Measurements from ENCODE around the gene ITGBL1. TPM values are rescaled to one million over a fixed set of nuclear protein-coding genes. Genes with fewer than 3 reads are reported as not detected.

The ITGBL1 gene
- total RNA-seq, 3 donors from 2014 or later: 0.06 to 2.3 (median 1.1) TPM

GRCh38 chr13:101567841-101568240, 115.4 kb downstream of the ITGBL1 start:
- Histone ChIP-seq H3K4me3 (no peak overlapping the region), H3K9me3 (no peaks in the 10 kb centered on the region), H3K36me3 (ENCODE audit: low read depth) (no peaks in the 10 kb centered on the region), H3K4me1 (ENCODE audit: low read depth) (no peaks in the 10 kb centered on the region)
- TF ChIP-seq CTCF (IDR thresholded peaks at IDR 0.05): no peak
- ATAC-seq: no peak
- intact Hi-C loops (cut with DNase I, micrococcal nuclease): no loop called here
- DNase-seq: no peak

- intact Hi-C loops (cut with DNase I, micrococcal nuclease): no loop called here
Measured at GRCh38 chr13:101569807-101570206, 117.3 kb downstream of the ITGBL1 start.

GRCh38 chr13:101570410-101570809, 117.9 kb downstream of the ITGBL1 start:
- ATAC-seq: no peak

More at GRCh38 chr13:101569807-101570206, 117.3 kb downstream of the ITGBL1 start:
- Histone ChIP-seq H3K4me1 (ENCODE audit: low read depth) (no peaks in the 10 kb centered on the region), H3K36me3 (ENCODE audit: low read depth) (no peaks in the 10 kb centered on the region), H3K9me3 (no peaks in the 10 kb centered on the region), H3K4me3 (no peak overlapping the region)
- no peak for ATAC-seq
- TF ChIP-seq CTCF (IDR thresholded peaks at IDR 0.05): no peak
- DNase-seq: no peak

GRCh38 chr13:101572456-101572855, 120.0 kb downstream of the ITGBL1 start:
- TF ChIP-seq CTCF (IDR thresholded peaks at IDR 0.05): no peak
- no peaks in the 10 kb centered on the region for H3K9me3 ChIP-seq
- H3K4me1 ChIP-seq (ENCODE audit: low read depth): no peaks in the 10 kb centered on the region
- DNase-seq (no peak), ATAC-seq (no peak)
- no peak overlapping the region for H3K4me3 ChIP-seq
- H3K36me3 ChIP-seq (ENCODE audit: low read depth): no peaks in the 10 kb centered on the region
- intact Hi-C loops (cut with DNase I, micrococcal nuclease): no loop called here

More at GRCh38 chr13:101570410-101570809, 117.9 kb downstream of the ITGBL1 start:
- DNase-seq: no peak
- Histone ChIP-seq H3K4me1 (ENCODE audit: low read depth) (no peaks in the 10 kb centered on the region), H3K36me3 (ENCODE audit: low read depth) (no peaks in the 10 kb centered on the region), H3K4me3 (no peak overlapping the region), H3K9me3 (no peaks in the 10 kb centered on the region)
- intact Hi-C loops (cut with DNase I, micrococcal nuclease): no loop called here
- no peak for TF ChIP-seq CTCF (IDR thresholded peaks at IDR 0.05)

GRCh38 chr13:101575581-101575980, 123.1 kb downstream of the ITGBL1 start:
- no peak for DNase-seq
- Histone ChIP-seq H3K9me3 (no peaks in the 10 kb centered on the region), H3K4me3 (no peak overlapping the region), H3K36me3 (ENCODE audit: low read depth) (no peaks in the 10 kb centered on the region), H3K4me1 (ENCODE audit: low read depth) (no peaks in the 10 kb centered on the region)
- TF ChIP-seq CTCF (IDR thresholded peaks at IDR 0.05): no peak
- intact Hi-C loops (cut with DNase I, micrococcal nuclease): no loop called here
- ATAC-seq: no peak

- Histone ChIP-seq H3K4me1 (ENCODE audit: low read depth) (no peaks in the 10 kb centered on the region), H3K4me3 (no peak overlapping the region), H3K36me3 (ENCODE audit: low read depth) (no peaks in the 10 kb centered on the region), H3K9me3 (no peaks in the 10 kb centered on the region)
- no peak for TF ChIP-seq CTCF (IDR thresholded peaks at IDR 0.05)
- no peak for ATAC-seq
- intact Hi-C loops (cut with DNase I, micrococcal nuclease): no loop called here
- DNase-seq: no peak
Measured at GRCh38 chr13:101576455-101576854, 124.0 kb downstream of the ITGBL1 start.
